Stromal cell of bone marrow (primary cell): ENCODE results near the gene PIK3IP1.
"Not testable (repeated sequence)": the region's sequence is repeated elsewhere in the genome, so short reads cannot be mapped to it uniquely, and the experiment has no call there.

Experiments
- DNase-seq: peaks from one replicate; pipeline ENCODE4 v3.0.0-alpha.2; 2012; ENCODE audit warnings: low read depth

Gene PIK3IP1

GRCh38 chr22:31248965-31249958, 43.0 kb downstream of the PIK3IP1 start:
- no peak for DNase-seq

GRCh38 chr22:31248138-31248745, 44.0 kb downstream of the PIK3IP1 start:
- peak; percentile 85 for DNase-seq

- DNase-seq: no peak
These were observed 44.6 kb downstream of the PIK3IP1 start for GRCh38 chr22:31247726-31248125.

GRCh38 chr22:31246687-31247086, 45.6 kb downstream of the PIK3IP1 start:
- DNase-seq: no peak

- DNase-seq: not testable (repeated sequence)
These were observed 46.3 kb downstream of the PIK3IP1 start for GRCh38 chr22:31245998-31246397.

- DNase-seq: no peak
These were observed 47.3 kb downstream of the PIK3IP1 start for GRCh38 chr22:31244943-31245451.

- DNase-seq: no peak
These were observed 48.0 kb downstream of the PIK3IP1 start for GRCh38 chr22:31244046-31244942.

GRCh38 chr22:31243339-31244045, 48.8 kb downstream of the PIK3IP1 start:
- no peak for DNase-seq

- no peak for DNase-seq
These were observed 50.4 kb downstream of the PIK3IP1 start for GRCh38 chr22:31241936-31242335.

- DNase-seq: no peak
These were observed 51.1 kb downstream of the PIK3IP1 start for GRCh38 chr22:31241200-31241599.

GRCh38 chr22:31239771-31240370, 52.4 kb downstream of the PIK3IP1 start:
- DNase-seq: no peak

- no peak for DNase-seq
These were observed 54.2 kb downstream of the PIK3IP1 start for GRCh38 chr22:31238057-31238456.

- not testable (repeated sequence) for DNase-seq
These were observed 56.2 kb downstream of the PIK3IP1 start for GRCh38 chr22:31236044-31236443.

GRCh38 chr22:31235081-31235480, 57.2 kb downstream of the PIK3IP1 start:
- DNase-seq: no peak

- DNase-seq: no peak
These were observed 59.3 kb downstream of the PIK3IP1 start for GRCh38 chr22:31233001-31233400.
